Brain microvascular endothelial cell (primary cell): Measurements from ENCODE around the gene ZMYND8.

Experiments used
- DNase-seq: peaks from one replicate; pipeline ENCODE4 v3.0.0-alpha.2; 2020
- H3K27ac ChIP-seq: fragments of 250-450 bp; sonication (Bioruptor Pico); 2 replicates; pipeline ENCODE4 v1.5.1; 2020; ENCODE audit warnings: mild to moderate bottlenecking, moderate library complexity
- H3K27me3 ChIP-seq: fragments of 250-450 bp; sonication (Bioruptor Pico); replicated peaks from 2 replicates; pipeline ENCODE4 v1.5.1; 2020; ENCODE audit warnings: mild to moderate bottlenecking
- H3K36me3 ChIP-seq: fragments of 250-450 bp; sonication (Bioruptor Pico); replicated peaks from 2 replicates; pipeline ENCODE4 v1.5.1; 2020; ENCODE audit warnings: mild to moderate bottlenecking
- H3K4me3 ChIP-seq: 2 replicates; pipeline ENCODE4 v1.5.1; 2011; ENCODE audit warnings: low read depth, mild to moderate bottlenecking, control low read depth, low read length, moderate library complexity
- in situ Hi-C: cut with HindIII; loops from 2 replicates; pipeline ENCODE4 v1.10.0; 2017; ENCODE audit warnings: low sequenced_read_pairs, low pct_ligation_motif_present
- TF ChIP-seq, protein P1 (sequence below): IDR thresholded peaks from 2 replicates; pipeline ENCODE4 v1.5.1; 2011; ENCODE audit warnings: low read depth, mild to moderate bottlenecking, moderate library complexity, low read length, control low read depth, inconsistent platforms; ENCODE audit errors: missing control alignments

The ZMYND8 gene

DNA sequence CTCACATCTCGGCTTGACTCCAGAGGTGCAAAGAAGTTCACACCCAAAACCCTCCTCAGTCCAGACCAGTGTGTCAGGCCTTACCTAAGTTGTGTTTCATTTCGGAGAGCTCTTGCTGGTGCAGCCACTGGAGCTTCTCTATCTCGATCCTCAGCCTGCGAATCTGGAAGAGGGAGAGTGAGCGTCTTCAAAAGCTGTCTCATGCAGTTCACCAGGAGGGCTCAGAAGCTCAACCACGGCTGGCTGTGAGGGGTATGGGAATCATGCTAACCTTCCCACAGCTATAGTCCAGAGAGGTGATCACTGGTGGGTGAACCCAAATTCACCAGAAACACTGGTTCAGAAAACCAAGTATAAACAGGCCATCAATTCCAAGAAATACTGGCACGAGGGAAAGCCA is 129.4 kb downstream of the ZMYND8 start:
- in situ Hi-C loops: loop anchor here (25.0 kb wide), 1 partner anchor 385 kb away; no protein-coding TSS in a partner anchor
- Histone ChIP-seq H3K27ac (no peak overlapping the region), H3K36me3 (peaks cover 48% of the 10 kb centered on the region), H3K27me3 (no peaks in the 10 kb centered on the region), H3K4me3 (no peak overlapping the region)
- TF ChIP-seq, protein P1, sequence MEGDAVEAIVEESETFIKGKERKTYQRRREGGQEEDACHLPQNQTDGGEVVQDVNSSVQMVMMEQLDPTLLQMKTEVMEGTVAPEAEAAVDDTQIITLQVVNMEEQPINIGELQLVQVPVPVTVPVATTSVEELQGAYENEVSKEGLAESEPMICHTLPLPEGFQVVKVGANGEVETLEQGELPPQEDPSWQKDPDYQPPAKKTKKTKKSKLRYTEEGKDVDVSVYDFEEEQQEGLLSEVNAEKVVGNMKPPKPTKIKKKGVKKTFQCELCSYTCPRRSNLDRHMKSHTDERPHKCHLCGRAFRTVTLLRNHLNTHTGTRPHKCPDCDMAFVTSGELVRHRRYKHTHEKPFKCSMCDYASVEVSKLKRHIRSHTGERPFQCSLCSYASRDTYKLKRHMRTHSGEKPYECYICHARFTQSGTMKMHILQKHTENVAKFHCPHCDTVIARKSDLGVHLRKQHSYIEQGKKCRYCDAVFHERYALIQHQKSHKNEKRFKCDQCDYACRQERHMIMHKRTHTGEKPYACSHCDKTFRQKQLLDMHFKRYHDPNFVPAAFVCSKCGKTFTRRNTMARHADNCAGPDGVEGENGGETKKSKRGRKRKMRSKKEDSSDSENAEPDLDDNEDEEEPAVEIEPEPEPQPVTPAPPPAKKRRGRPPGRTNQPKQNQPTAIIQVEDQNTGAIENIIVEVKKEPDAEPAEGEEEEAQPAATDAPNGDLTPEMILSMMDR: no peak
- no peak for DNase-seq

DNA sequence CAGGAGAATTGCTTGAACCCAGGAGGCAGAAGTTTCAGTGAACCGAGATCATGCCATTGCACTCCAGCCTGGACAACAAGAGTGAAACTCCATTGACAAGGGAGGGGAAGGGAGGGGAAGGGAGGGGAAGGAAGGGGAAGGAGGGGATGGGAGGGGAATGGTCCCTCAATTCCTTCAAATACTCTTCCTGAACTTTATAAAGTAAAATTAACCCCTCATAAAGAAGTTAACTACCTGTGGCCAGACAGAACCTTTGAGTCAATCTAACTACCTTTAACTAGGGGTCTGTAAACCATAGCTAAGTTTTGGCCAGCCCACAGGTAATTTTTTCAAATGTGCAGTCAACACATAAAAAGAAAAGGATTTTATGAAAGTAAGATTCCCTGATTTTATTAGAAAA is 131.0 kb downstream of the ZMYND8 start:
- no peak for DNase-seq
- H3K27me3 ChIP-seq: no peaks in the 10 kb centered on the region
- no peak overlapping the region for H3K4me3 ChIP-seq
- TF ChIP-seq, protein P1: no peak
- H3K36me3 ChIP-seq: peaks cover 59% of the 10 kb centered on the region
- in situ Hi-C loops: loop anchor here (25.0 kb wide), 1 partner anchor 387 kb away; no protein-coding TSS in a partner anchor
- H3K27ac ChIP-seq: no peak overlapping the region

DNA sequence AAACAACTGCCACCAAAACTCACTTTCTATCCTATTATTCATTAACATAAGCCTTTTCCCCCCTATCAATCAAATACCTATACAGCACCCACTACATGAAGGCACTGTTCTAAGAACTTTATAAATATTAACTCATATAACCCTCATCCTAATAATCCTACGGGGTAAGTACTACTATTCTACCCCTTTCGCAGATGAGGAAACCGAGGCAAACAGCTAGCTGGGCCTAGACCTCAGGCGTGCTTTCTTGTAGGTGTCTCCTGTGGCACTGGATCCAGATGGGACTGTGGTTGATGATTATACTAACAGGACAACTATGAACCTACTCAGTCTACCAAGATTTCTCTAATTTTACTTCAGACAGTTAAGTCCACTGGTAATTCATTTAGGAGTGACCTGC is 131.6 kb downstream of the ZMYND8 start:
- in situ Hi-C loops: loop anchor here (25.0 kb wide), 1 partner anchor 387 kb away; no protein-coding TSS in a partner anchor
- TF ChIP-seq, protein P1: no peak
- Histone ChIP-seq H3K27ac (no peak overlapping the region), H3K27me3 (no peaks in the 10 kb centered on the region), H3K36me3 (peaks cover 61% of the 10 kb centered on the region), H3K4me3 (no peak overlapping the region)
- no peak for DNase-seq

DNA sequence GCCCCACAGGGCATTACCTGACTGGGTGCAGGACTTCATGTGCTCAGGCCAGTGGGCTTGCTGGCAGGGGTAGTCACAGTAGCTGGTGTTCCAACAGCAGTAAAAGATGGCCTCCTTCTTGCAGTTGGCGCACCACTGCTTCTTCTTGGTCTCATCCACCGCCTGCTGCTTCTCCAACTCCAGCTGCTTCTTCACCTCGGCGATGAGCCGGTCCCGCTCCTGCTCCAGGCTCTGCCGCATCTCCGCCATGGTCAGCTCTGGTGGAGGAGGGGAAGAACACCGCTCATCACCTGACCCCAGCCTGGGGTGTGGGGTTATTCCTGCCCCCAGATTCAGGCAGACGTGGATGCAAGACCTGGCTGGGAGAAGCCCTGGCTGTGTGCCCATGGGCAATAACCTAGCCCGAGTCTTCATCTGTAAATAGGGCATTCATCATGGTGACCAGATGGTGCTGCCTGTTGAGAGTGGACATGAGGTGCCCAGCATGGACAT is 132.2 kb downstream of the ZMYND8 start:
- in situ Hi-C loops: no loop called here

DNA sequence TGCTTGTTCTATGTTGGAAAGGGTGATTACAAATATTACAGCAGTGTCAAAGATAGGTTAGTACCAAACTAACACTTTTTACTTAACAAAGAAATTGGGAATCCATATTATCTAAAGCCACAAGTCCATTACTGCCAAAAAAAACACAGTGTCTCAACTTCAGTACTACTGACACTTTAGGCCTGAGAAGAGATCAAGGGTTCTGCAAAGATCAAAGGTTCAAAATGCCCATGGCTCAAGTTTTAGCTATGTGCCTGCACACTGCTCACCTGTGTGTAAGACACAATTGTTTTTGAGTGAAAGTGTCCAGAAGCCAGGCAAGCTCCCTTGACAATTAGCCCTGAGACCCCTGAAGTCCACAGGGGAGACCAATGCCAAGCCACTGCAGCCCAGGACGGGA is 132.6 kb downstream of the ZMYND8 start:
- Histone ChIP-seq H3K27ac (no peak overlapping the region), H3K36me3 (peaks cover 64% of the 10 kb centered on the region), H3K27me3 (no peaks in the 10 kb centered on the region), H3K4me3 (no peak overlapping the region)
- in situ Hi-C loops: no loop called here
- TF ChIP-seq, protein P1: no peak
- no peak for DNase-seq

More for the DNA sequence above, 132.2 kb downstream of the ZMYND8 start:
- Histone ChIP-seq H3K27me3 (no peaks in the 10 kb centered on the region), H3K36me3 (peaks cover 66% of the 10 kb centered on the region), H3K27ac (no peak overlapping the region), H3K4me3 (no peak overlapping the region)
- TF ChIP-seq, protein P1: no peak
- no peak for DNase-seq

DNA sequence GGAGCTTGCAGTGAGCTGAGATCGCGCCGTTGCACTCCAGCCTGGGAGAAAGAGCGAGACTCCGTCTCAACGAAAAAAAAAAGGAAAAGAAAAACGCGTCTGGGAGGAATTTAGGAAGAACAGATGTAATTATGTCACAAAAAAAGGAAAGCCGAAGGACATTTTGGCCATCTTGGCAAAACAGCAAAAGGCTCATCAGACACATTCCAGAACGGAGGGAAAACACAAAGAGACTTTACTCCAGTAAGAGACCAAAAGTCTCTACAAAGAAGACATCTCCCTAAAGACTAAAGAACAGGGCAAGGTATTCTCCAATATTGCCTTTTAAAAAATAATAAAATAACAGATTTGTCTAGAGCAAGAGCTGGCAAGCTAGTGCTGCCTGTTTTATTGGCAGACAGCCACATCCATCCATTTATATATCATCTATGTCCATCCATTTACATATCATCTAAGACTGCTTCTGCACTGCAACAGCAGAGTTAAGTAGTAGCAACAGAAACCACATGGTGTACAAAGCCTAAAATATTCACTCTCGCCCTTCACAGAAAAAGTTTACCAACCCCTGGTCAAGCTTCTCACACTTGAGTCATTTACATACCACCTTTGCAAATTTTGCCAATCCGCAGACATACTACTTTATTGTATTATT is 133.9 kb downstream of the ZMYND8 start:
- peaks cover 57% of the 10 kb centered on the region for H3K36me3 ChIP-seq
- TF ChIP-seq, protein P1: no peak
- in situ Hi-C loops: no loop called here
- DNase-seq: no peak
- H3K27ac ChIP-seq: no peak overlapping the region
- H3K27me3 ChIP-seq: no peaks in the 10 kb centered on the region
- no peak overlapping the region for H3K4me3 ChIP-seq
